Kidney epithelial cell (primary cell): ENCODE data around the gene RCAN3. TPM values are rescaled to one million over a fixed set of nuclear protein-coding genes. Genes with fewer than 3 reads are reported as not detected.
"Not testable (repeated sequence)": the region's sequence is repeated elsewhere in the genome, so short reads cannot be mapped to it uniquely, and the experiment has no call there.

Experiments
- DNase-seq: peaks from one replicate; pipeline ENCODE4 v3.0.0-alpha.2; 2010; ENCODE audit warnings: low read depth
- H3K27me3 ChIP-seq: 2 replicates; pipeline ENCODE4 v1.6.0; 2011; ENCODE audit warnings: low read length; ENCODE audit not compliant: control insufficient read depth, insufficient read depth
- H3K36me3 ChIP-seq: 2 replicates; pipeline ENCODE4 v1.5.1; 2011; ENCODE audit warnings: low read length; ENCODE audit not compliant: control insufficient read depth, insufficient read depth
- H3K4me3 ChIP-seq: 2 replicates; pipeline ENCODE4 v1.5.1; 2011; ENCODE audit warnings: low read depth, mild to moderate bottlenecking, control low read depth, low read length
- total RNA-seq: library from RNA; depleted of rRNA; stranded (reverse); fragments of >200 nt; gene quantifications from 2 replicates; pipeline ENCODE4 v1.2.3, GENCODE V29; 2015
- TF ChIP-seq, protein P1 (sequence below): IDR thresholded peaks from 2 replicates; pipeline ENCODE4 v1.5.1; 2011; ENCODE audit warnings: mild to moderate bottlenecking, moderate library complexity, low read length, control low read depth, inconsistent platforms; ENCODE audit not compliant: insufficient read depth, poor library complexity, severe bottlenecking

RCAN3 gene
- total RNA-seq, 1 donor from 2014 or later = 24.4 TPM

DNA sequence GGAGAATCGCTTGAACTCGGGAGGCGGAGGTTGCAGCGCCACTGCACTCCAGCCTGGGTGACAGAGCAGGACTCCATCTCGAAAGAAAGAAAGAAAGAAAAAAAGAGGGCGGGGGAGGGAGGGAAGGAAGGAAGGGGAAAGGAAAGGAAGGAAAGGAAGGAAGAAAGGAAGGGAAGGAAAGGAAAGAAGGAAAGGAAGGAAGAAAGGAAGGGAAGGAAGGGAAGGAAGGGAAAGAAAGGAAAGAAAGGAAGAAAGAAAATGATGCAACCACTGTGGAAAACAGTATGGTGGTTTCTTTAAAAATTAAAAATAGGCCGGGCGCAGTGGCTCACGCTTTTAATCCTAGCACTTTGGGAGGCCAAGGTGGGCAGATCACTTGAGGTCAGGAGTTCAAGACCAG, 15.2 kb upstream of the RCAN3 start:
- TF ChIP-seq, protein P1, sequence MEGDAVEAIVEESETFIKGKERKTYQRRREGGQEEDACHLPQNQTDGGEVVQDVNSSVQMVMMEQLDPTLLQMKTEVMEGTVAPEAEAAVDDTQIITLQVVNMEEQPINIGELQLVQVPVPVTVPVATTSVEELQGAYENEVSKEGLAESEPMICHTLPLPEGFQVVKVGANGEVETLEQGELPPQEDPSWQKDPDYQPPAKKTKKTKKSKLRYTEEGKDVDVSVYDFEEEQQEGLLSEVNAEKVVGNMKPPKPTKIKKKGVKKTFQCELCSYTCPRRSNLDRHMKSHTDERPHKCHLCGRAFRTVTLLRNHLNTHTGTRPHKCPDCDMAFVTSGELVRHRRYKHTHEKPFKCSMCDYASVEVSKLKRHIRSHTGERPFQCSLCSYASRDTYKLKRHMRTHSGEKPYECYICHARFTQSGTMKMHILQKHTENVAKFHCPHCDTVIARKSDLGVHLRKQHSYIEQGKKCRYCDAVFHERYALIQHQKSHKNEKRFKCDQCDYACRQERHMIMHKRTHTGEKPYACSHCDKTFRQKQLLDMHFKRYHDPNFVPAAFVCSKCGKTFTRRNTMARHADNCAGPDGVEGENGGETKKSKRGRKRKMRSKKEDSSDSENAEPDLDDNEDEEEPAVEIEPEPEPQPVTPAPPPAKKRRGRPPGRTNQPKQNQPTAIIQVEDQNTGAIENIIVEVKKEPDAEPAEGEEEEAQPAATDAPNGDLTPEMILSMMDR = no peak
- Histone ChIP-seq H3K4me3 (no peak overlapping the region), H3K36me3 (no peaks in the 10 kb centered on the region), H3K27me3 (no peaks in the 10 kb centered on the region)
- no peak for DNase-seq

DNA sequence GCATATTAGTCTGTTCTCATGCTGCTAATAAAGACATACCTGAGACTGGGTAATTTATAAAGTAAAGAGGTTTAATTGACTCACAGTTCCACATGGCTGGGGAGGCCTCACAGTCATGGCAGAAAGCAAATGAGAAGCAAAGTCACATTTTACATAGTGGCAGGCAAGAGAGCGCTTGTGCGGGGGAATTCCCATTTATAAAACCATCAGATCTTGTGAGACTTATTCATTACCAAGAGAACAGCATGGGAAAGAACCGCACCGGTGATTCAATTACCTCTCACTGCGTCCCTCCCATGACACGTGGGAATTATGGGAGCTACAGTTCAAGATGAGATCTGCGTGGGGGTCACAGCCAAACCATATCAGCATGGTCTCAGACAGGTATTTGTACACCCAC, 14.5 kb upstream of the RCAN3 start:
- H3K36me3 ChIP-seq, H3K27me3 ChIP-seq, H3K4me3 ChIP-seq: not testable (repeated sequence)
- DNase-seq = peak; percentile 16

DNA sequence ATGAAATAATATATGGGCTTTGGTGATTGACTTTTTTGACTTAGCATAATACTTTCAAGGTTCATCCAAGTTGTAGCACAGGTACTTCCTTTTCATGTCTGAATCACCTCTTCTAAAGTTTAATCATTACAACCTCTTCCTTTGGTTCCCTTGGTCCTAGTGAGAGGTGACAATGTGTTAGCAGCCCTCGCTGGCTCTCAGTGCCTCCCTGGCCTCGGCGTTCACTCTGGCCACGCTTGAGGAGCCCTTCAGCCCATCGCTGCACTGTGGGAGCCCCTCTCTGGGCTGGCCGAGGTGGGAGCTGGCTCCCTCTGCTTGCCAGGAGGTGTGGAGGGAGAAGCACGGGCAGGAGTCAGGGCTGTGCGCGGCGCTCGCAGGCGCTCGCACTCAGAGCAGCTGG, 13.0 kb upstream of the RCAN3 start:
- Histone ChIP-seq H3K4me3 (no peak overlapping the region), H3K36me3 (no peaks in the 10 kb centered on the region), H3K27me3 (no peaks in the 10 kb centered on the region)
- TF ChIP-seq, protein P1 = no peak
- no peak for DNase-seq

DNA sequence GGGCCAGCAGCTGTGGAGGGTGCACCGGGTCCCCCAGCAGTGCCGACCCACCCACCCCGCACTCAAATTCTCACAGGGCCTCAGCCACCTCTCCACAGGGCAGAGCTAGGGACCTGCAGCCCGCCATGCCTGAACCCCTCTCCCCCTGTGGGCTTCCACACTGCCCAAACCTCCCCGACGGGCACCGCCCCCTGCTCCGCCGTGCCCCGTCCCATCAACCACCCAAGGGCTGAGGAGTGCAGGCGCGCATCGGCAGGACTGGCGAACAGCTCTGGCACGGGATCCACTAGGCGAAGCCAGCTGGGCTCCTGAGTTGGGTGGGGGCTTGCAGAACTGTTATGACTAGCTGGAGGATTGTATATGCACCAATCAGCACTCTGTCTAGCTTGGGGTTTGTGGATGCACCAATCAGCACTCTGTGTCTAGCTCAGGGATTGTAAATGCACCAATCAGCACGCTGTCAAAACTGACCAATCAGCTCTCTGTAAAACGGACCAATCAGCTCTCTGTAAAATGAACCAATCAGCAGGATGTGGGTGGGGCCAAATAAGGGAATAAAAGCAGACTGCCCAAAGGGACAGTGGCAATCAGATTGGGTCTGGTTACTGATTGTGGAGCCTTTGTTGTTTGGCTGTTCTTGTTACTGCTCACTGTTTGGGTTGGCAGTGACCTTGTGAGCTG, 12.4 kb upstream of the RCAN3 start:
- Histone ChIP-seq H3K36me3 (no peaks in the 10 kb centered on the region), H3K27me3 (no peaks in the 10 kb centered on the region), H3K4me3 (no peak overlapping the region)
- DNase-seq = no peak
- TF ChIP-seq, protein P1 = no peak

DNA sequence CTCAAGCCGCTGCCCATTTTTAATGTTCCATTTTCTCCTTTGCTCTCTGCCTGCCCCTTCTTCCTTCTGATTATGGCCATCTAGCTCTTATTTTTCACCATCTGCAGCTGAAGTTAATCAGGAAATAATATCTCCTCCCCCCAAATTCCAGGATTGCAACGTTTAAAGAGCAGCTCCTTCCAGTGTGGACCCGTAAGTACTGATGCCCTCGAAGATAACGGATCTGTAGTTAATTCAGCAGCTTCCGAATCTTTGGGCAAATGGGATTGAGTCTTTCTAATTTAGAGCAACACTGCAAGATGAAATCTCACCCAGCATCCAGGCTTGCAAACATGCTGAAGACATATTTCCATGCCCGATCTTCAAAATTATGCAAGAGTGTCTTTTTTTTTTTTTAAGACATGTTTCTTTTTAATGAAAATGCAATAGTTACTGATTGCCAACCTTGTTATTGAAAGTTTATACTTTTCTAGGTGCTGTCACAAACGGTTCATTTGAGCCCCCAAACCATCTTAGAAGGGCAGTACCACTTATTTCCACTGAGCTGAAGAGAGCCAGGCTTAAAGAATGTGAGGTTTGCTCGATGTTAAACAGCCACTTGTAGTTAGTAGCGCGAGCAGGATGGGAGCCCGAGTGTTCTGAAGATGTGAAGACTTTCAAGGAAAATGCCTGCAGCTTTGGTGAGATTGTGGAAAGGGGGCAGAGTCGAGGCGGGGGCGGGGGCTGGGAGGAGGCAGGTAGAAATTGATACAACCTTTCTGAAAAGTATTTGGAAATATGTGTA, 10.9 kb upstream of the RCAN3 start:
- H3K4me3 ChIP-seq = no peak overlapping the region
- H3K27me3 ChIP-seq = no peaks in the 10 kb centered on the region
- no peaks in the 10 kb centered on the region for H3K36me3 ChIP-seq
- TF ChIP-seq, protein P1 = no peak
- no peak for DNase-seq

DNA sequence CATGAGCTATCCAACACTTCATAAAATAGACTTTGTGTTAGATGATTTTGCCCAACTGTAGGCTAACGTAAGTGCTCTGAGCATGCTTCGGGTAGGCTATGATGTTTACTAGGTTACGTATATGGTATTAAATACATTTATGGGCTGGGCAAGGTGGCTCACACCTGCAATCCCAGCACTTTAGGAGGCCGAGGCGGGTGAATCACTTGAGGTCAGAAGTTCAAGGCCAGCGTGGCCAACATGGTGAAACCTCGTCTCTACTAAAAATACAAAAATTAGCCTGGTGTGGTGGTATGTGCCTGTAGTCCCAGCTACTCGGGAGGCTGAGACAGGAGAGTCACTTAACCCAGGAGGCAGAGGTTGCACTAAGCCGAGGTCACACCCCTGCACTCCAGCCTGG, 9.7 kb upstream of the RCAN3 start:
- not testable (repeated sequence) for H3K27me3 ChIP-seq, DNase-seq, H3K36me3 ChIP-seq, H3K4me3 ChIP-seq

DNA sequence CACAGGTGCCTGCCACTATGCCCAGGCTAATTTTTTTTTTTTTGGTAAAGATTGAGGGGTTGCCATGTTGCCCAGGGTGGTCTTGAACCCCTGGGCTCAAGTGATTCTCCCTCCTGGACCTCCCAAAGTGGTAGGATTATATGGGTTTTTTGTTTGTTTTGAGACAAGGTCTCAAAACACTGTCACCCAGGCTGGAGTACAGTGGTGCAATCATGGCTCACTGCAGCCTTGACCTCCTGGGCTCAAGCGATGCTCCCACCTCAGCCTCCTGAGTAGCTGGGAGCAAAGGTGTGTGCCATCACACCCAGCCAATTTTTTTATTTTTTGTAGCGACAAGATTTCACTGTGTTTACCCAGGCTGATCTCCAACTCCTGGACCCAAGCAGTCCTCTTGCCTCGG, 8.9 kb upstream of the RCAN3 start:
- Histone ChIP-seq H3K4me3 (no peak overlapping the region), H3K36me3 (no peaks in the 10 kb centered on the region), H3K27me3 (no peaks in the 10 kb centered on the region)
- TF ChIP-seq, protein P1 = no peak
- no peak for DNase-seq
